Hematopoietic multipotent progenitor cell treated with erythropoietin and hydrocortisone succinate and interleukin-3 and kit ligand, for 15 days (in vitro differentiated cells): ENCODE data around the gene FAM240A.
"Not testable (repeated sequence)": the region's sequence is repeated elsewhere in the genome, so short reads cannot be mapped to it uniquely, and the experiment has no call there.

Experiments
- DNase-seq: peaks from one replicate; pipeline ENCODE4 v3.0.0-alpha.2; 2015; ENCODE audit warnings: low spot score

The FAM240A gene

DNA sequence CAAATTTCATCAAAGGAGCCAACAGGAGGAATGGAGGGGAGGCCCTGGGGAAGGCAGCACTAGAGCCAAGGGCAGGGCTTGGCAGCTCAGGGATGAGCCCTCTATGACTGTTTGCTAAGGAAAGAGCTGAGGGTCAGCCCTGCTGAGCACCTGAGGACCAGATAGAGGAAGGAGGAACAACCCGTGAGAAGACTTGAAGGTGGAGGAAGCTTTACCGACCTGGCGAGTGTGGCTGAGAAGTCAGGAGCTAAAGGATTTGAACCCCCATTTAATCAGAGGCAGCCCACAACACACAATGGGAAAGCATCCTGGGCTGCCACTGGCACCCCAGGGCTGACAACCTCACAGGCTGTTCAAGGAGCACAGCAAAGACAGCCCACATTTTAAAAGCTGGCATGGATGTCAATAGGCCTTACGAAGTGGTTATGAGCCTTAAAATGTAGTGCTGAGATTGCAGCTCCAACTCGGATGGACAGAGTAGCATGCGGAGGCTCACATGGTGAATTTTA lies 25.5 kb upstream of the FAM240A start:
- no peak for DNase-seq

DNA sequence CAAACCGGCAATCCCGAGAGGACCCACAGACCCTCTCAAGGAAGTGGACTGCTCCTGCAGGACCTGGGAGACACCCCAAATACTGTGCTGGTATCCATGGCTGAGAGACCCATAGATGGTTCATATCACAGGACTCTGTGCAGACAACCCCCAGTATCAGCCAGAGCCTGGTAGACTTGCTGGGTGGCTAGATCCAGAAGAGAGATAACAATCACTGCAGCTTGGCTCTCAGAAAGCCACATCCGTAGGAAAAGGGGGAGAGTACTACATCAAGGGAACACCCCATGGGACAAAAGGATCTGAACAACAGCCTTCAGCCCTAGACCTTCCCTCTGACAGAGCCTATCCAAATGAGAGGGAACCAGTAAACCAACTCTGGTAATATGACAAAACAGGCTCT lies 25.1 kb upstream of the FAM240A start:
- not testable (repeated sequence) for DNase-seq

DNA sequence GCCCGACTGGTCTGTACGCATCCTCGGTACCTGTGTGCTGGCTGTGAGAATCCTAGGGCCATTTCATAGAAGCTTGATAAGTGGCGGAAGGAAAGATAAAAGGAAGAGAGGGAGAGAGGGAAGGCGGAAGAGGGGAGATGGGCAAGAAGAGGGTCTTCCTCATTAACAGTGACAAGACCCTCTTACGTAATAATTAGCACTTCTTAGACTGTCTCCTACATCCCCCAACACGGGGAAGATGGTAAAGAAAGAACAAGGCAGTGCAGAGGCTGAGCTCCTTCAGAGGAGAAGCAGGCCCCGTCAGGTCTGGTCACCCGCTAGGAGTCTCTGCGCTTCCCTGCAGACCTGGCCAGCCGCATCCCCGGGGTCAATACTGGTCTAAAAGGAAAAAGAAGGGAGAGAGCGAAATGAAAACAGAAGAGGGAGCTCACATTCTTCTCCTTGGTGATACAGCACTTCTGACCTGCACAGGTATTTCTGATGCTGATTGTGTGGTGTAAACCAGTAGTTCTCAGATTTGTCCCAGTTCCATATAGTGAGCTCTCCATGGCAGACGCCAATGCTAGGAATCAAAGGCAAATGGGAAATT lies 19.0 kb upstream of the FAM240A start:
- DNase-seq, result no peak

DNA sequence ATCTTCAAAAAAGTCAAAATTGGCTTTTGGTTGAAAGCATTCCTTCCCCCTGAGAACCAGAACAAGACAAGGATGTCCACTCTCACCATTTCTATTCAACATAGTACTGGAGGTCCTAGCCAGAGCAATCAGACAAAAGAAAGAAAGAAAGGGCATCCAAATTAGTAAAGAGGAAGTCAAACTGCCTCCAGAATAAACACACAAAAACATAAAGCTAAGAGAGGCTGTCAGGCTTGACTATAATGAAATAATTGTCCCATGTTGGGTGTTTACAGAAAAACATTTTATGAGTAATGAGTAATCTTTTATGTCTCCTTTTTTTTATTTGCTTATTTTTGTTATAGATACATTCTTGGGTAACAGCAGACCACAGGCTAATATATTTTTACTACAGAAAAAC lies 18.3 kb upstream of the FAM240A start:
- no peak for DNase-seq

DNA sequence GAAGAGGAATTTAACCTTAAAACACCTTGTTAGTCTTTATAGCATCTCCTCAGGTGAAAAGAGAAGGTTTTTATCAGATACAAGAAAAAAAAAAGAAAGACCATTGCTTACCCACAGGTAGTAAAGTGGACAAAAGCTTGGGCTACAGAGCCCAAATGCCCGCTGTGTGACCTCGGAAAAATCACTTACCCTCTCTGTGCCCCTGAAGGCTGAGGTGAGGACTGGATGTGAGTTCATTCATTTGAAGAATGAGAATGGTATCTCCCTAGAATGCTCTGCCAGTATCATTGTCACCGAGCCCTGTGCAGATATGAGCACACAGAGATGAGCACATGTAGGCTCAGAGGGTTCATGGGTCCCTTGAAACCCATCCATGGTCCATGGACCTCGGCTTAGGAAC lies 17.6 kb upstream of the FAM240A start:
- no peak for DNase-seq

DNA sequence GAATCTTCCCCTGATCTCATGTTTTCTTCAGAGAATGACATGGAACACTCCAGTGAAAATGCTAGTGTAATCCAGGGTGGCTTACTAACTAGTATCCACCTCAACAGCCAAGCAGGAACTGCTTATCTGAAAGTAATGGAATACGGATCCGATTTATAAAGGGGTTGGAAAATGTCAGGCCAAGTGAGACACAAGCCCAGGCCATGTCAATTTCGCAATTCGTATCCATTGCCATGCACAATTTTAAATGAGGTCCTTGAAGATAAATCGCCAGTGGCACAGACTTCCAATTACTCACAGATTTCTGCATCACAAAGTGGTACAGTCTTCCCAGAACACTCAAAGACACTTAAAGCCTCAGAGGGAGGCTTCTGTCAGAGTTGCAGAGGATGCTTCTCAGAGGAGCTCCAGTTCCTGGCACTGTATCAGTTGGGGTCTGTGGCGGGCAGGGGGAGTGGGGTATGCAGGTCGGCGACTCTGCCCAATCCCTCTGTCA lies 16.5 kb upstream of the FAM240A start:
- no peak for DNase-seq

DNA sequence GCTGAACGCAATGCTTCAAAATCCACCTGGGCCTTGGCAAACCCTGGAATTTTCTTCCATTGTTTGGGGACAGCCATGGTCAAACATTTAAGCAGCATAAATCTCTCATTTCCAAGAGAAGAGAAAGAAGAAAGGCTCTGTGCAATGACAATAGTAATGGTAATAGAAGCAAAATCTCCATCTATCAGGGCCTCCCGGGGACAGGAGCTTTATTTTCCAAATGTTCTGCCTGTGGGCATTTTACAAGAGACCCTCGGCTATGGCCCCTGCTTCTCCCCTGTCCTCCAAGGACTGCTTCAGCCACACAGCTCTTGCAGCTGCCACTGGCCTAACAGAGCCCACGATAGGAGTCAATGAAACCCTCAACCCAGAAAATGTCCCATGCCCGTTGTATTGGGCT lies 12.7 kb upstream of the FAM240A start:
- no peak for DNase-seq

DNA sequence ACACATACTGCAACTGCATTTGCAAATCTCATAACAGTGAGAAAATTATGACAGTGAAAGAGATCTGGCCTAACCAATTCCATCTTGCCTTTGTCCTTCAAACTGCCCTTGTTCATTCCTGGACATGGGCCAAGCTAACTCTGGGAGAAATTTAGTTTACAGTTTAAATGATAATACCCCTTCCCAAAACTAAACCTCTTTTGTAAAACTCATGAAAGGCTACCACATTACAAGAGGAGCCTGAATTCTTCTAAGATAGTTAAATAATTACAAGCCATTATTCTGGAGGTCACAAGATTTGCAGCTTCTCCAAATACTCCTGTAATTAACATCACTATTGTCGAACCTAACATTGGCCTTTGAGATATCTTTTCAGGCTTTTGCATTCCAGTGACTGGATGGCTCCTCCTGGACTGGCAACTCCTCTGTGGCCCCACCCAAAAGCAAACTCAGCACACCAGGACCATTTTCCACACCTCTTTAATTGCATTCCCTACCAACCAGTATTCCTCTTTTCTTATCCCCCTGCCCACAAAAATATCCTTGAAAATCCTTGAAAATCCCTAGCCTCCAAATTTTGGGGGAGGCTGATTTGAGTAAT lies 8.8 kb upstream of the FAM240A start:
- DNase-seq, result no peak

DNA sequence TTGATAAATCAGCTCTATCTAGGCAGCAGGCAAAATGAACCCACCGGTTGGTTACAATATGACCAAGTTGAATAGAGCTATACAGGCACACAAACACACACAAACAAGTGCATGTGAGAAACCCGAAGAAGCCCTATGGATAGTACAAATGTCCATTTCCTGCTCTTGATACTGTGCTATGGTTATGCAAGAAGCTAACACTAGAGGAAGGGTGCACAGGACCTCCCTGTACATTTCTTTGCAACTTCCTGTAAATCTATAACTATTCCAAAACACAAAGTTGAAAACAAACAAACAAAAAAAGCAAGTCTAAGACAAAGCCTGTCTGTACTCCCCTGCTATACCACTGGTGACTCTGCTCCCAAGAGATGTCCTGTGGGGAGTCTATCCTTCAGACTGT lies 8.2 kb upstream of the FAM240A start:
- no peak for DNase-seq

DNA sequence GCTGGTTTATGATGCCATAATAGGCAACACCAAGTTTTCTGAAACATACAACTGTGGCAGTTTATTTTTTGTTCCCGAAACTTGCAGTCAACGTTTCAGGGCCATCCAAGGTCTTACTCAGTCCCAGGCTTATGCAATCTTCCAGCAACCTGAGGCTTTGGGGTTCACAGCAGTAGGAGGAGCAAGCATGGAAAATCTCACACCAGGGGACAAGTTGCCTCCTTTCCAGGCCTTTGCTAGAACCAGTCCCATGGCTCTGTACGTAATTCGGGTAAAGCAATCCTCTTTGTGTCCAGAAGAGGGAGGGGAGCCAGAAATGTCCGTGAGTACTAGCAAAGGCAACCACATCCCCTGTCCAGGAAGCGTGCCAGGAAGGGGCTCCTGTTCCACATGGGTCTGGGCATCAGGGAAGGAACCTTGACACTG lies 4.7 kb upstream of the FAM240A start:
- DNase-seq, result peak; percentile 50

DNA sequence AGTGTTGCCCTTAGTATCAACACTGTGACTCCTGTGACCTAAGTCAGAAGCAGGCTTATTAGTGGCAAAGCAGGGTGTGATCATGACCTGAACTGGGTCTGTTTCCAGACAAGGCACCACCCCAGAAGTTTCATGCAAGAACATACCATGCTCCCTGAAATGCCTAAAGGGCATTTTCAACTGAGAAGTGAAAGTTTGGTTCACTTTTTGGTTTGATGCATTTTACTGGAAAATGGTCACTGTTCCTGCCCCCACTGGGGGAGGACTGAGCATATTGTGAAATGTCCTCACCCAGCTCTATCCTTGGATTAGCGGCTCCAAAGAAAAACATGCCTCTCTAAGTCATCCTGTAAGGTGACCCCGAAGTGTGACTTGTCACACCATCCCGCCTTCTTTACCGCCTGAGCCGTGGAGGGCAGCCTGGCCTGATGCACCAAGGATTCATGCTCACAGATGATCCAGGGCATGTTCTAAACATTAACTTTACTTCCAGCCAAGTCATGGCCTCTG lies 3.1 kb upstream of the FAM240A start:
- peak; percentile 47 for DNase-seq

DNA sequence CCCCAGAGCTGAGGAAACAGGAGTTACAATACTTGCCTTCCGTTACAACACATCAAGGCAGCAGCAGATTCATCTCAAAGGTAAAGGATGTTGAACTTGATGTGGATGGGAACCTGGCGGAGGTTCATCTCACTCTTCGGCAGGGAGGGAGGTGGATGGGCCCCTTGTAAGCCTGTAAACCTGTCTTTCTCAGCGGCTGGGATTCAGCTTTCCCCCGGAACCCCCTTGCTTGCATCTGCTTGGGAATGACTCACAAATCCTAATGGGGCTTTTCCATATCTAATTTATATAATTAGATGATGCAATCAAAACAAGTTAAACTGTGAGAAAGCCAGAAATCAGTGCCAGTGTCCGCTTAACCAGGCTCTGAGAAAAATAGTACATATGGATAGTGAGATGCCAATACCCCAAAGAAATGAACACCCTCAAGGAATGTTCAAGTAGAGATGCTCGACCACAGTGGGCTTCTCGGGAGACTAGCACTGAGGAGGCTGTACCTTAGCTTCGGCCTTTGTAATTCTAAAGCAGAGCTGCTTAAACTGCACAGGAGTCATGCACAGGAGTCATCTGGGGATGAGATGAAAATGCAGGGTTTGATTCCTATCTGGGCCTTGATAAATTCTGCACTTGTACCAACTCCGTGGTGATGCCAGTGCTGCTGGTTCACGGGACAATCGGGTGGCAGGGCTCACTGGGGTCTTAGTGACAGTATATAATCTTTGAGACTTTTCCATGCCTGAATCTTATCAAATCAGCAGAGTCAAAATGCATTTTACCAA lies 2.2 kb upstream of the FAM240A start:
- DNase-seq, result no peak

DNA sequence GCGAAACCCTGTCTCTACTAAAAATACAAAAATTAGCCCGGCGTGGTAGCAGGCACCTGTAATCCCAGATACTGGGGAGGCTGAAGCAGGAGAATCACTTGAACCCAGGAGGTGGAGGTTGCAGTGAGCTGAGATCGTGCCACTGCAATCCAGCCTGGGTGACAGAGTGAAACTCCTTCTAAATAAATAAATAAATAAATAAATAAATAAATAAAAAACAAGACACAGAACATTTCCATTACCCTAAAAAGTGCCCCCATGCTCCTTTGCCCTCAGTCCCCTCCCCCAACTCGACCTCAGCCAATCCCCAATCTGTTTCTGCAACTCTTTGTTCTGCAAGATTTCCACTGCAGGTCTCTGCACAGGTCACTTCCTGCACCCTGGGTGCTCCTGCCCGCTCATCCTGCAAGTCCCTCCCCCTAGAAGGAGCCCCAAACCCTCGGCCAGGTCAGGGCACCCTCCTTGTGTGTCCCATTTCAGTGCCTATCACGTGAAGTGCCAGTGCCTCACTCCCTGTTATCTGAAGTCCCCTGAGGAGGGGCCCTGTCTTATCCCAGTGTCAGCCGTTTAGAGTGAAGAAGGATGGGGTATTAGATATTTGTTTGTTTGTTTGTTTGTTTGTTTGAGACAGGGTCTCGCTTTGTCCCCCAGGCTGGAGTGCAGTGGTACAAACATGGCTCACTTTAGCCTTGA lies 1.1 kb downstream of the FAM240A start:
- DNase-seq, result peak; percentile 58

DNA sequence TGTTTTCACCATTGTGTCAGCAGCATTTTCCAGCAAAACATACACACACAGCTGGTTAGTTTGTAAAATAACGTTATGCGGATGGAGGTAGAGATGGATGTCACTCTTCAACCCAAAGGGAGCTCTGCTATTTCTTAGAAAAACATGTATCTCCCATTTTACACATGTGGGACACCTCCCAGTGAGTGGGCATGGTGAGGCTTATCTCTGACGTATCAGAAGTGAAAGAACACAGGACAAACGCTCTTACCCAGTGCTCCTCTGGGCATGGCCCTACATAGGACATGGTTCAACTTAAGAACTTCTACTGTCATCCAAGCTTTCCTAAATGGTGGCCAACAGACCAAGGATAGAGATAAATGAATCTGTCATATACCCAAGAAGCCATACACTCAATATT lies 2.1 kb downstream of the FAM240A start:
- DNase-seq, result peak; percentile 94

DNA sequence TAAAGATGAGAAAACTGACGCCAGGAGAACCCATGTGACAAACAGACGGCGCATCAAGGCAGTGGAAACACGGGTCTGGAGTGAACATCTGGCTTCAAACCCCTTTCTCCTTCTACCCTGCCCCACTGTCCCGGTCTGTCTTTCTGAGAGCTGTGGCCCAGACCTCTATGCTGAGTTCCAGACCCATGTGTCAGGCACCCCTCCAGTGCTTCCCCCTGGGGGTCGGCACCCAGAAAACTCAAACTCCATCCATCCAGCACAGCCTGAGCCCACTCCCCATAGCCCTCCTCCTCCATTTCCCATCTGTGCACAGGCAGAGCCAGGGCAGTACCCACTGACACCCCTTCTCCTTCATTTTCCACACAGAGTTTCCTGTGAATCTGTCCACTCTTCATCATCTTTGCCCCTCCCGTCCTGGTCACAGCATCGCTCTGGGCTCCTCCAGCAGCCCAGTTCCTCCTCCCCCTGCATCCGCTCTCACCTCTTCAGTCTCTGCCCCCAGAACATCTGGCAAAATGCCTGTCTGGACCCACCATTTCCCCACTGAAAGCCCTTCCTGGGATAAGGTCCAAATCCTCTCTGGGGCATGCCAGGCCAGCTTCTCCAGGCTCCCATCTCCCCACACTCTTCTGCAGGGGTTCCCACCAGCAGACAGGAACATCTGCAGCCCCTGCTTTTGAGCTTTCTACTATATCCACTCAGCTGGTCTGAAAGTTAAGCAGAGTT lies 2.9 kb downstream of the FAM240A start:
- no peak for DNase-seq

DNA sequence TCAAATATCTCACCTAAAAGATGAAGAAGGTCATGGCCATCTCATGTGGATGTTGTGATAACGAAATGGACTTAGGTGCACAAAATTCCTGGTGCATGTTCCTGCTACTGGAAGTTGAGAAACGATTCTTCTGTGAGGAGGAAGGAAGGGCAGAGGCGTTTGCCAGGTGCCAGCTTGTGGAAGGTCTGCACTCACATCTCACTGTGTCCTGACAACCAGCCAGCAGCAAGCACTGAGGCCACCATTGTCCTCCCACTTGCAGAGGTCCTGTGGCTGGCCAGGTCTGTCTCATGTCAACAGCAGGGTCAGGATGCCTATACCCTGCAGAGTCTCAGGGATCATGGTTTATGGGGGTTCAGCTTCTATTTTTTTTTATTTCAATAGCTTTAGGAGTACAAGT lies 3.7 kb downstream of the FAM240A start:
- no peak for DNase-seq

DNA sequence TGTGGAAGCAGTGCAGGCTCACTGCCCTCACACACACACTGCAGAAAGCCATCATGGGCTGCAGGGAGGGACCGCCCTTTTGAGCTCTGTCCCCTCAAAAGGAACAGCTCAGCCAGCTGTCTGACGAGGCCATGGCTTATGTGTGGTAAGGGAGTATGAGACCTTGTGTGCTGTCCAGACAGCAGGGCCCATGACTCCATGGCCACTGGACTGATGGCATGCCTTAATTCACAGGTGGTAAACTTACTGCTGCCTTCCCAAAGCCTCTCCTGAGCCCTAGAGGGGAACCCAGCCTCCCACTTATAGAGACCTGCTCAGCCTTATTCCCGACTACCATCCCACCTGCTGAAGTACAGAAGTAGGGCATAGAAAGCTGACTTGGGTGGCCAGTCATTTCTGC lies 5.6 kb downstream of the FAM240A start:
- DNase-seq, result no peak

DNA sequence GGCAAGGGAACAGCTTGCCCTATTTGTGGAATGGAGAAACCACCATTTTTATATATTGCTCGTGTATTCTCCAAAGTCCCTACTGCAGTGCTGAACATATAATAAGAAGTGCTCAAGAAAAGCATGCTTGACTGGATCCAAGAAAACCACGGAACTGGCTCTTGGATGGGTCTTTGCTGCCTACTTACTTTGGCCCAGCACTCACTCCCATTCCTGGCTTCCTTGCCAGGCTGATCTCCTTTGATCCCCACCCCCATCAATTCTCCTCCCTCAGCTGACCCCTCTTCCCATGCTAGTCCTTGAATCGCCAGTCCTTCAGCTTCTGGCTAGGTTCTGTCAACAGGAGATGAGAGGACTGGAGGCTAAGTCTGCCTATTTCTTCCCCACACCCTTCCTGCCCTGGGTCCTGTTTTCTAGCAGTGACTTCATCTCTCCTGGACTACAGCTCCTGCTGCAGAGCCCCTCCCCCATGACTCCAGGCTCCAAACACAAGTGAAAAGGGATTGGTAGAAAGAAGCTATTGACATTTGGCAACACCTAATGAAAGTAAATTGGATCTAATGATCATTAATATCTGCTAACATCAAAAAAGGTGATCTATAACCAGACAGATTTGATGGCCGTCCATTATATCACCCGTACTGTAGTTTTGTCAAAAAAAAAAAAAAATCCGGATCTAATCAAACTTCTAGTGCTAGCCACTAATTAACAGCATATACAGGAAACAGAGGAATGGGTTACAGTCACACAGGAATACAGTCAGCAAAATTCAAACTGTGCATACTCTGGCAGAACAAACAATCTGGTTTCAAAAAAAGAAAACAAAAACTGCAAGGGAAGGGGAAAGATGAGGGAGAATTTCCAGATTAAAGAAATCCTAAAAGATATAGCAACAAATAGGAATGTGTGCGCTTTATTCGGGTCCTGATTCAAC lies 7.8 kb downstream of the FAM240A start:
- no peak for DNase-seq

DNA sequence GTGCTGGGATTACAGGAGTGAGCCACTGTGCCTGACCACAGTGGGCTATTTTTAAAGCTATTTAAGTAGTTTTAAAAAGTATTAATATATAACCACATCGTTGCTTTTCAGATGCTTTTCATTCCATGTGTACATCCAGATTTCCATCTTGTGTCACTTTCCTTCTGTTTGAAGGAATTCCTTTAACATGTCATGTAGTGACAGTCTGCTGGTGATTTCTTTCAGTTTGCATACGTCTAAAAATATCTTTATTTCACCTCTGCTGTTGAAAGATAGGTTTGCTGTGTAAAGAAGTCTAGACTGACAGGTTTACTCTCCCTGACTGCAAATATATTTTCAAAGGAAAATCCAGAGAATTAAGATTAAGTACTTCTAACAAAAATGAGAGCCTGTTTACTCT lies 12.2 kb downstream of the FAM240A start:
- DNase-seq, result no peak

DNA sequence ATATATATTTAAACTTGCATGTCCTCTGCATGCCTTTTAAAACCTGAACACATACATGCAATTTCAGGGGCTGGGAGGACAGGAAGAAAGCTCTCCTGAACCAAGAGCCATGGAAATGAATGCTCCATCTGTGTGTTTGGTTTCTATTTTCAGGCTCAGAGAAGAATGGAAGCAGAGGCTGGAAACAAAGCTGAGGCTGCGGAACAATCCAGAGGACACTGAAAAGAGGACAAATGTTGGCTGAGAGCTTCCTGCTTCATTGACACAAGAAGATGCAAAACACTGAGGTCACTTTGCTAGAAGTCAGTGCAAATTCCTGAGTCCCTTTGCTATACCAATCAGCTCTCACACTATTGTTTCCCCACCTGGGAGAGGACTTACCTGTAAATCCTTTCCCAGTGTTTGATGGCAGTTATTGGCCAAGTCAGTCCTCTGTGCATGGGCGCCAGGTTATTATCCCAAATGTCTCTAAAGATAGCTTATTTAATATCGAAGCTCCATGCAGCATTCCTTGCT lies 12.7 kb downstream of the FAM240A start:
- no peak for DNase-seq
